Stimulated activated CD4-positive, alpha-beta T cell treated with anti-CD3 and anti-CD28 coated beads, Interleukin-12 subunit alpha, Interleukin-12 subunit beta, amount 100 ng/mL, for 4 hours (primary cell): ENCODE results near the gene TAF11L4.
"Not testable (repeated sequence)": the region's sequence is repeated elsewhere in the genome, so short reads cannot be mapped to it uniquely, and the experiment has no call there.

ENCODE experiments used
- DNase-seq: peaks from one replicate; pipeline ENCODE4 v3.0.0-alpha.2; 2020

The TAF11L4 gene

DNA sequence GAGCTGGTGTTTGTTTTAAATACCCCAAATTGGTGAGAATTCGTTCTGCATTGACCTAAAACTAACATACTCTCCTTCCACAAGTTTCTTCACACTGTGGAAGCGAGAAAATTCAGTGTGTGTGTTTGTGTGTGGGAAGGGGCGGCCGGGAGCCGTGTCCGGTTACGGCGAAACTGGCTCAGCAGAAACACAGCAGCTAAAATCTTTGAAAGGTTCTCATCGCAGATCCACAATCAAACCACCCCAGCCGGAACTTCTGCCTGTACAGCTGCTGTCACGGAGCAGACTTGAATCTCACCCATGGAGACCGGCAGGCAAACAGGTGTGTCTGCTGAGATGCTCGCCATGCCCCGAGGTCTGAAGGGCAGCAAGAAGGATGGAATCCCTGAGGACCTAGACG, at the start of gene TAF11L4:
Gene TAF11L4 (plus strand): TSS at position 301 of the 400 bp plus-strand sequence.
- not testable (repeated sequence) for DNase-seq

DNA sequence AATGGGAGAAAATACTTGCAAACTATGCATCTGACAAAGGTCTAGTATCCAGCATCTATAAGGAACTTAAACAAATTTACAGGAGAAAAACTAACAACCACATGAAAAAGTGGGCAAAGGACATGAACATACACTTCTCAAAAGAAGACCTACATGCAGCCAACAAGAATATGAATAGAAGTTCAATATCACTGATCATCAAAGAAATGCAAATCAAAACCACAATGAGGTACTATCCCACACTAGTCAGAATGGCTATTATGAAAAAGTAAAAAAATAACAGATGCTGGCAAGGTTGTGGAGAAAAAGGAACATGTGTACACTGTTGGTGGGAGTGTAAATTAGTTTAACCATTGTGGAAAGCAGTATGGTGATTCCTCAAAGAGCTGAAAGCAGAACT, 46.5 kb upstream of the TAF11L4 start:
- DNase-seq, result not testable (repeated sequence)

DNA sequence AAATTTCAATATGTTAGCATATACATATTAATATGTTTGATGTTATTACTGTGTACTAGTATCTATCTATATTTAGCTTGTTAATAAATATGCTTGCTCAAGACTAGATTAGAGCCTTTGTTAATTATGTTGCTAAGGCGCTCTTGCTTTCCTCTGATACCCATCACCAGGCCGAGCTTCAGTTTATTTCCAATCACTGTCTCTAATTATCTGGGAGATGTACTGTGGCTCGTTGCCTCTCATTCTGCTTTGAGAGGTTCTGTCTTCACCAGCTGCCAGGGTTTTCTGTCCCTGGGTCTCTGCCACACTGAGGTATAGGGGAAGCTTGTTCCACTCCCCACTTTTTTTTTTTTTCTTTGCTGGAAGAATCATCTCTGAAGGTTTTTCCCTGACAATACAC, 44.6 kb upstream of the TAF11L4 start:
- DNase-seq, result no peak

DNA sequence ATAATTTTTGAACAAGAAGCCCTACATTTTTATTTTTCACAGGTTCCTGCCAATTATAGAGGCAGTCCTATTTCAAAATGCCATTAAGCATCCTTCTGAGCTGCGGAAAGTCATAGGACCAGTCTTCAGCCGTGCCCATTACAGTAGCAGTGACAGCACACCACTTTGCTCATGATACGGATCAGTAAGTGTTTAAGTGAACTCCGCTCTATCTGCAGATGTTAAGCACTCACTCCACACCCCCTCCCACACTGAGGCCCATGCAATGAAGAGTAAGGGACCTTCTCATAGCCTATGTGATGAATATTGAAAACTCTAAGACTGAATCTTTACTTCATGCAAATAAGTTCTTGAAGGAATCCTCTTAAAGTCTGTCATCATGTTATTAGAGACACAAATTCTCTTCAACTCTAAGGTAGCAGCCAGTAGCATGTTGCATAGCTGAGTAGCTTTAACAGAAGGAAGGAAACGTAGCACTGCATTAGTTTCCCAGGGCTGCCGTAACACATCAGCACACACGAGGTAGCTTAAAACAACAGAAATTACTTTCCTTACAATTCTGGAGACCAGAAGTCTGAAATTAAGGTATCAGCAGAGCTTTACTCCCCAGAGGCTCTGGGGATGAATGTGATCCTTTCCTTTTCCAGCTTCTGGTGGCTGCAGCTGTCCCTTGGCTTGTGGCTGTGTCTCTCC, 43.9 kb upstream of the TAF11L4 start:
- DNase-seq, result no peak

DNA sequence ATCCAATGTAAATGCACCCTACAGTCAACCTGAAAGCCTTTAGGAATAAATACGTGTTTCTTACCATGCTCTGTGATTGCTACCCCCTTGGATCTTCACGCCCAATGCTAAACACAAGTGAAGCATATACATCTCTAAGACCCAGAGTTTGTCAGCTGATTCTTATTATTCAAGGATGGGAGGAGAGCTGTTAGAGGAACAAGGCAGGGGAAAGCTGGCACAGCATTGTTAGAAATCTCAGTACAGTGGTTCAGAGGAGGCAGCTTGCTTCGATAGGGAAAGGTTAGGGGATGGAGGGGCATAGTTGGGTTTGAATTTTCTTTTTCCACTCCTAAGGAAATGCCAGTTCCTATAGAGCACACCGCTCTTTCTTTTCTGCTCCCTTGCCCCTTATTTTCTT, 40.2 kb upstream of the TAF11L4 start:
- no peak for DNase-seq

DNA sequence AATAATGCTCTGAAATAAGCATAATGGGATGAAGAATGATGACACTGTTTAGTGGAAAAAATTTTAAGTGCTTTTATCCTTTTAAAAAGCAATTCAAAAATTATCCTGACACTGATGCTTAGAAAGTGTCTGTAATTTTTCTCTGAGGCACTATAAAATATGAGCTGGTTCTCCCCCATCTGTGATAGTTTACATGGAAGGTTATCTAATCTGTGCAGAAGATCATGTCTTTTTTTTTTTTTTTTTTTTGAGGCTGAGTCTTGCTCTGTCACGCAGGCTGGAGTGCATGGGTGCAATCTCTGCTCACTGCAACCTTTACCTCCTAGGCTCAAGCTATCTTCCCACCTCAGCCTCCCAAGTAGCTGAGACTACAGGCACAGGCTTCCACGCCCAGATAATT, 38.8 kb upstream of the TAF11L4 start:
- no peak for DNase-seq

DNA sequence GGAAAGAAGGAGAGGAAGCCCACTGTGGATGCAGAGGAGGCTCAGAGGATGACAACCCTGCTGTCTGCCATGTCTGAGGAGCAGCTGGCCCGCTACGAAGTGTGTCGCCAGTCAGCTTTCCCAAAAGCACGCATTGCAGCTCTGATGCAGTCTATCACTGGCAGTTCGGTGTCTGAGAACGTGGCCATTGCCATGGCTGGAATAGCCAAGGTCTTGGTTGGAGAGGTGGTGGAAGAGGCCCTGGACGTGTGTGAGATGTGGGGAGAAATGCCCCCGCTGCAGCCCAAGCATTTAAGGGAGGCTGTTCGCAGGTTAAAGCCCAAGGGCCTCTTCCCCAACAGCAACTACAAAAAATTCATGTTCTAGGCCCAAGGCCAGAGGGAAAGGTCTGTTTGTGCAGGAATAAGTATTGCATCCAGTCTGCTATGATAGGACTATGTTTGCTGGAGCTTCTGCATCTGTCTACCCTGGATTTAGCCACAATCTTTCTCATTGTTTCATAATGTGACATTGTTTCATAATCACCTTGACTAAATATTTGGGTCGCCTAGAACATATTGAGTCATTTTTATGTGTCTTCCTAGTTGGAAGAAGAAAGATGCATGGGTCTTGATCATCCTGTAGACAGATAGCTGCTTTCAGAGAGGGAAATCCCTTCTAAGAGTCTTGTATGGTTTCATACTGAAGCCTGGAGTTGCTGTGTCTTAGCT, 35.0 kb upstream of the TAF11L4 start:
- not testable (repeated sequence) for DNase-seq

DNA sequence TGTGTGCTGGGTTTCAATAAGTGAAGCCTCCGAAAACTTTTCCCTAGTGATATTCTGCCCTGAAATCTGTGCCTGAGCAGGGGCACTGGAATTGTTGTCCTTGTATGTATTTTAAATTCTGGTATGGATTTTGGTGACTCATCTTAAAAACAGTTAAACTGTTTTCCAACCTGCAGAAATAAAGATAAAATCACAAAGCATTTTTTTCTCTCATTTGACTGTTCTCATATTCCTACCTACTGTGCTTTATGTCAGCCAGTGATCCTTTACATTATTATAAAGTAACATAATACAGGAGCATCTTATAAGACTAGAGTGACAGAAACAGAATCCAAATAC, 34.5 kb upstream of the TAF11L4 start:
- DNase-seq, result no peak

DNA sequence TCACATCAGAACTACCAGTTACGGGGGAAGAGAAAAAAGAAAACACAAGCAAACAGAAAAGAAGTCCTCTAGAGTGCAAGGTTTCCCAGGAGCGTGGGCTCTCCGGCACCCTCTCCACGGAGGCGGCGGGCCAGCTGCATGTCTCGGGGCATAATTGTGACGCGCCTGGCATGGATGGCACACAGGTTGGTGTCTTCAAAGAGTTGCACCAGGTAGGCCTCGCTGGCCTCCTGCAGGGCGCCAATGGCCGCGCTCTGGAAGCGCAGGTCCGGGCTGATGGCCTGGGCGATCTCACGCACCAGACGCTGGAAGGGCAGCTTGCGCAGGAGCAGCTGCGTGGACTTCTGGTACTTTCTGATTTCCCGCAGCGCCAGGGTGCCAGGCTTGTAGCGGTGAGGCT, 30.3 kb upstream of the TAF11L4 start:
- DNase-seq, result not testable (repeated sequence)

DNA sequence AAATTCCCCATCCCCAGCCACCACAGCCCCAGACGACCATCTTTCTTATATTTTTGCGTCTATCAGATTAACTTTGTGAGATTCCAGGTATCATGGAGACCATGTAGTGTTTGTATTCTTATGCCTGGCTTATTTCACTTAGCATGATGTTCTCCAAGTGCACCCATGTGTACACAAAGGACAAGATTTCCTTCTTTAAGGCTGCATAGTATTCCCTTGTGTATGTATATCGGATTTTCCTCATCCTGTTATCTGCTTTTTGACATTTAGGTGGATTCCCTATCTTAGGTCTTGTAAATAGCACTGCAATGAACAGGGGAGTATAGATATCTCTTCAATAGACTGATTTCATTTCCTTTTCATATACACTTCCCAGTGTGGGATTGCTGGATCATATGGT, 28.8 kb upstream of the TAF11L4 start:
- no peak for DNase-seq

DNA sequence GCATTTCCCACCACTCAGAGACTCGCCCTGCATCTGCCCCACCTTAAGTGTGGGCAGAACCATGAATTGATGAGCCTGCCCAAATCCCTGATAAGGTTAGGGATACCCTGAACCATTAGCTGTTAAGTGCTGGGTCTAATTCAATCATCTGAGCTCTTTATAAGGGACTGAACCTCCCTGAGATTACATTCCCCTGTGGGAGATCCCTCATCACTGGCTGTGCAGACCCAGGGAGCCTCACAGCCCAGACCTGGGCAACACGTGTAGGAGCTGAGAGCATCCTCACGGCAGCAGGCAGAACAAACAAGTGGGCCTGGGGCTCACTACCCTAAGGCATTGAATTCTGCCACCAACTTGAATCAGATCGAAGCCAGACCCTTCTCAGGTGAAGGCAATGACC, 24.2 kb upstream of the TAF11L4 start:
- DNase-seq, result no peak

DNA sequence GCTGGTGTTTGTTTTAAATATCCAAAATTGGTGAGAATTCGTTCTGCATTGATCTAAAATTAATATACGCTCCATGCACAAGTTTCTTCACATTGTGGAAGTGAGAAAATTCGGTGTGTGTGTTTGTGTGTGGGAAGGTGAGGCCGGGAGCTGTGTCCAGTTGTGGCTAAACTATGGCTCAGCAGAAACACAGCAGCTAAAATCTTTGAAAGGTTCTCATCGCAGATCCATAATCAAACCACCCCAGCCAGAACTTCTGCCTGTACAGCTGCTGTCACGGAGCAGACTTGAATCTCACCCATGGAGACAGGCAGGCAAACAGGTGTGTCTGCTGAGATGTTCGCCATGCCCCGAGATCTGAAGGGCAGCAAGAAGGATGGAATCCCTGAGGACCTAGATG, 23.7 kb upstream of the TAF11L4 start, which contains the start of gene TAF11L2:
Gene TAF11L2 (plus strand): TSS at position 301 of the 400 bp plus-strand sequence.
- DNase-seq, result not testable (repeated sequence)

DNA sequence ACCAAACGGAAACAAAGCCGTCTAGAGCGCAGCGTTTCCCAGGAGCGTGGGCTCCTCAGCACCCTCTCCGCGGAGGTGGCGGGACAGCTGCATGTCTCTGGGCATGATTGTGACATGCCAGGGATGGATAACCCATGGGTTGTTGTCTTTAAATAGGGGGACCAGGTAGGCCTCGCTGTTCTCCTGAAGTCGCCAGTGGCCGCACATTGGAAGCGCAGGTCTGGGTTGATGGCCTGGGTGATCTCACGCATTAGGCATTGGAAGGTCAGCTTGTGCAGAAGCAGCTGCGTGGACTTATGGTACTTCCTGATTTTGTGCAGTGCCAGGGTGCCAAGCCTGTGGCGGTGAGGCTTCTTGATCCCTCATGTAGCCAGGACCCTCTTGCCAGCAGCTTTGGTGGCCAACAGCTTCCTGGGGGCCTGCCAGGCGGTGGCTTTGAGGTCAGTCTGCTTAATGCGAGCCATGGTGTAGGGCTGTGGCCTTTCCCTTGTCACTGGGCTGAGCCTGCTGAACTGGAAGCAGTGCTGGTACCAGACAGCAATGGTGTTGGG, 9.8 kb upstream of the TAF11L4 start:
- DNase-seq, result no peak

DNA sequence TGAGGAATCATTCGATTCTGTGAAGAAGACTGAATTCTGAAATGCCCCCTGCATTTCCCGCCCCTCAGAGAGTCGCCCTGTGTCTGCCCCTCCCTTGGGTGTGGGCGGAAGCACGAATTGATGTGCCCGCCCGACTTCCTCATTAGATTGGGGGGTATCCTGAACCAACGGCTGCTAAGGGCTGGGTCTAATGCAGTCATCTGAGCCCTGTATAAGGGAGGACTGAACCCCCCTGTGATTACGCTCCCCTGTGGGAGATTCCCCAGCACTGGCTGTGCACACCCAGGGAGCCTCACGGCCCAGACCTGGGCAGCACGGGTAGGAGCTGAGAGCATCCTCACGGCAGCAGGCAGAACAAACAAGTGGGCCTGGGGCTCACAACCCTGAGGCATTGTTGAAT, 4.1 kb upstream of the TAF11L4 start:
- DNase-seq, result not testable (repeated sequence)

DNA sequence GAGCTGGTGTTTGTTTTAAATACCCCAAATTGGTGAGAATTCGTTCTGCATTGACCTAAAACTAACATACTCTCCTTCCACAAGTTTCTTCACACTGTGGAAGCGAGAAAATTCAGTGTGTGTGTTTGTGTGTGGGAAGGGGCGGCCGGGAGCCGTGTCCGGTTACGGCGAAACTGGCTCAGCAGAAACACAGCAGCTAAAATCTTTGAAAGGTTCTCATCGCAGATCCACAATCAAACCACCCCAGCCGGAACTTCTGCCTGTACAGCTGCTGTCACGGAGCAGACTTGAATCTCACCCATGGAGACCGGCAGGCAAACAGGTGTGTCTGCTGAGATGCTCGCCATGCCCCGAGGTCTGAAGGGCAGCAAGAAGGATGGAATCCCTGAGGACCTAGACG, 3.5 kb upstream of the TAF11L4 start, which contains the start of gene TAF11L3:
Gene TAF11L3 (plus strand): TSS at position 301 of the 400 bp plus-strand sequence.
- not testable (repeated sequence) for DNase-seq

DNA sequence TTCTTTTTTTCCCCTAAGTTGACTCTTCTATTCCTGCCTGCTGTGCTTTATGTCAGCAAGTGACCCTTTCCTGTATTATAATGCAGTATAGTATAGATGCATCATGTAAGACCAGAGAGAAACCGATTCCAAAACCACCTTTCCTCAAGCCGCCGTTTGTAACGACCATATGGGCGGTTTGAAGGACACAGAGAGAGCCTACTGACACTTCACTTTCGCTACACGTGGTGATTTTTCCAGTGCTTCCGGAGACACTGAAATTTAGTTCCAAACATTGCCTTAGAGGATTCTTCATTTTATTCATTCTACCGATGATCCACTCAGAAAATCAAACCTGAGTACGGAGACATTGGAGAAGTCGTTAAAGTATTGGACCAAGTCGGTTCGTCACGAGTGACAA, 2.1 kb upstream of the TAF11L4 start:
- not testable (repeated sequence) for DNase-seq

DNA sequence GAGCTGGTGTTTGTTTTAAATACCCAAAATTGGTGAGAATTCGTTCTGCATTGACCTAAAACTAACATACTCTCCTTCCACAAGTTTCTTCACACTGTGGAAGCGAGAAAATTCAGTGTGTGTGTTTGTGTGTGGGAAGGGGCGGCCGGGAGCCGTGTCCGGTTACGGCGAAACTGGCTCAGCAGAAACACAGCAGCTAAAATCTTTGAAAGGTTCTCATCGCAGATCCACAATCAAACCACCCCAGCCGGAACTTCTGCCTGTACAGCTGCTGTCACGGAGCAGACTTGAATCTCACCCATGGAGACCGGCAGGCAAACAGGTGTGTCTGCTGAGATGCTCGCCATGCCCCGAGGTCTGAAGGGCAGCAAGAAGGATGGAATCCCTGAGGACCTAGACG, 3.3 kb downstream of the TAF11L4 start, which contains the start of gene TAF11L5:
Gene TAF11L5 (plus strand): TSS at position 301 of the 400 bp plus-strand sequence.
- not testable (repeated sequence) for DNase-seq

DNA sequence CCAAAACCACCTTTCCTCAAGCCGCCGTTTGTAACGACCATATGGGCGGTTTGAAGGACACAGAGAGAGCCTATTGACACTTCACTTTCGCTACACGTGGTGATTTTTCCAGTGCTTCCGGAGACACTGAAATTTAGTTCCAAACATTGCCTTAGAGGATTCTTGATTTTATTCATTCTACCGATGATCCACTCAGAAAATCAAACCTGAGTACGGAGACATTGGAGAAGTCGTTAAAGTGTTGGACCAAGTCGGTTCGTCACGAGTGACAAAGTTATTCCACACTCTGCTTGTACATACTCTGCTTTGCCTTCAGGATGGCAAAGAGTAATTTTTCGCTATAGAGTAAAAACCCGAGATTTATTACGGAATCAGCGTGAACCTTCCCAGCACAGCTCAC, 4.9 kb downstream of the TAF11L4 start:
- DNase-seq, result not testable (repeated sequence)

DNA sequence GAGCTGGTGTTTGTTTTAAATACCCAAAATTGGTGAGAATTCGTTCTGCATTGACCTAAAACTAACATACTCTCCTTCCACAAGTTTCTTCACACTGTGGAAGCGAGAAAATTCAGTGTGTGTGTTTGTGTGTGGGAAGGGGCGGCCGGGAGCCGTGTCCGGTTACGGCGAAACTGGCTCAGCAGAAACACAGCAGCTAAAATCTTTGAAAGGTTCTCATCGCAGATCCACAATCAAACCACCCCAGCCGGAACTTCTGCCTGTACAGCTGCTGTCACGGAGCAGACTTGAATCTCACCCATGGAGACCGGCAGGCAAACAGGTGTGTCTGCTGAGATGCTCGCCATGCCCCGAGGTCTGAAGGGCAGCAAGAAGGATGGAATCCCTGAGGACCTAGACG, 6.8 kb downstream of the TAF11L4 start, which contains the start of gene TAF11L6:
Gene TAF11L6 (plus strand): TSS at position 301 of the 400 bp plus-strand sequence.
- DNase-seq, result not testable (repeated sequence)
